Sciatic nerve (tissue), 2 donors: Measurements from ENCODE around the gene ELMO3. TPM values are rescaled to one million over a fixed set of nuclear protein-coding genes. Genes with fewer than 3 reads are reported as not detected.
A peak's percentile ranks its signal among the peaks of the same experiment; 100 is the strongest.

Experiments used
- ATAC-seq: fragments of 200-7000 bp; cut with Tn5 transposase; one replicate; pipeline ENCODE4 v1.9.1; 2020; ENCODE audit warnings: mild to moderate bottlenecking, moderate library complexity
- DNase-seq: peaks from one replicate; pipeline ENCODE4 v3.0.0-alpha.2; 2020; ENCODE audit warnings: low spot score
- intact Hi-C: fragments of 100-400 bp; cut with DNase I; formaldehyde crosslinking; loops from one replicate; pipeline ENCODE4 v1.14.2; 2022
- total RNA-seq: library from RNA; stranded (reverse); fragmentation: NEBNext Ultra II Directional; extraction: Animal tissue kit (Norgen Biotek cat#: 25700); gene quantifications from one replicate; pipeline ENCODE4 v1.2.1, GENCODE V29; 2021
- donor health status: DM: no; HTN: no; CAD: no.
- donor health status: DM: no; HTN: no; CAD: no.

Gene ELMO3
- total RNA-seq, 1 donor from 2014 or later, result 2.0 TPM

DNA sequence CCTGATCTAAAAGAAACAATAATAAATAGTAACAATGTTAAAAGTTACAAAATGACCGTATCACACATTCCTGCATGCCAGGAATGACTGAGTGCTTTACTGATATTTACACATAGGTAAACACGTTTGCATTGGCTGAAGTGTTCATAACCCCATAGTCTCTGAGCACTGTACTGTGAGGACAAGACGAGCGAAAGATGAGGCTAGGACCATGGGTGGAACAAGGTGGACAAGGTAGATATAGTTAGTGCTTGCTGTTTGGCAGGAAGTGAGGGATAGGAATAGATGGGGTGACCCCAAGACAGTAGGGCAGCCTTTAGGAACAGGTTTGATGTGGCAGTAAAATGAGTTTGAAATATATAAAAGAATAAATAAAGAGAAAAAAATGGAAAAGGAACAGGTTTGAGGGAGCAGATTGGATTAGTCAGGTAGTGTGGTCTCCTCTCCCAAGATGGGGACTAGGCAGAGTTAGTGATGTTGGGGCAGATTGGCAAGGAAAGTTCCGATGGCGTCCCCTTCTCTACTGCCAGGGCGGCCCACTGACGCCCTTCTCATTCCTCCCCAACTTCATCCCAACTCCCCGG lies 7.4 kb upstream of the ELMO3 start:
- intact Hi-C loops, result no loop called here
- ATAC-seq, result peak; percentile 2
- no peak for DNase-seq

DNA sequence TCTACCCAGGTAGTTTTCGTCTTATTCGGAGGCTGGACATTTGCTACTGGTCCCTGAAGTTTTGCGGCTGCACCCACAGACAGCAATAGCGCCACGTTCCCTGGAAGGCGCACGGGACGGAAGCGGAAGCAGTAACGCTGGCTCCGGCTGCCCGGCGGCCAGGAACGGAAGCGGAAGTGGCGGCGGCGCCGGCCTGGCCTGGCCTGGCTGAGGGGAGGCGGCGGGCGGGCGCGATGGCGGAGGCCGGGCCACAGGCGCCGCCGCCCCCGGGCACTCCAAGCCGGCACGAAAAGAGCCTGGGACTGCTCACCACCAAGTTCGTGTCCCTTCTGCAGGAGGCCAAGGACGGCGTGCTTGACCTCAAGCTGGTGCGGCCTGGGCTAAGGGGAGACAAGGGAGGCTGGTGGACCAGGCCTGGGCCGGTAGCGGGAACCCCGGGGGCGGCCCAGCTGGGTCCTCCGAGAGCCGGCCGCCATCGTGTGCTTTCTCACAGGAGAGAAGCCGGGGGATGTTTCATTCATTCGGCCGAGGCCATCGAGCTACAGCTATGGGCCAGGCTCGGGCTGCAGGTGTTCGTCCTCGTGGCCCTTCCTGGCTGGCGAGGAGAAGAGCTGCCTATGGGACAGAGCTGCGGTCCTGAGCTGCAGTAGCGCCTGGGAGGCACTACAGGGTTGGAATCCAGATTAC lies 6.8 kb upstream of the ELMO3 start, which contains the start of gene E2F4:
Gene E2F4, plus strand, starts transcription at position 161 of the 687 bp plus-strand sequence. Its CDS starts 73 bp downstream, at position 234.
- intact Hi-C loops, result no loop called here
- ATAC-seq (peak; percentile 95), DNase-seq (peak; percentile 93)

GRCh38 chr16:67192781-67193361 lies 6.1 kb upstream of the ELMO3 start:
- DNase-seq (no peak), ATAC-seq (no peak)
- intact Hi-C loops, result no loop called here

DNA sequence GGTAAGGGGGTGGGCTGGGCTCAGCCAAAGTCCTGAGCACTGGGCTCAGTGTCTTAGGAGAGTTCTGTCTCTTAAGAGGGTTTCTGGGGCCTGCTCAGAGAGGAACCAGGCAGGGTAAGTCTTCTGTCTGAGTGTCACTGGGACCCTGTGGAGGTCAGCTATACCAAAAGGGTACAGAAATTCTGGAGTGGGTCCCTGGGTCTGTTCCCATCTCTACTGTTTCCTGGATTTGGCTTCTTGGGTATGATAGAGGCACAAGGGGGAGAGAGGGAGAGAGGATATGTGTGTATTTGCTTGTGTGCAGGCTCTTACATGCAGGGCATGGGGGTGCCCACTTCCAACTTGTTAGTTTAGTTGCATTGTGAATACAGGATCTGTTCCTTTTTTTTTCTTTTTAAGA lies 5.4 kb upstream of the ELMO3 start:
- DNase-seq, result no peak
- ATAC-seq, result no peak
- intact Hi-C loops, result no loop called here

DNA sequence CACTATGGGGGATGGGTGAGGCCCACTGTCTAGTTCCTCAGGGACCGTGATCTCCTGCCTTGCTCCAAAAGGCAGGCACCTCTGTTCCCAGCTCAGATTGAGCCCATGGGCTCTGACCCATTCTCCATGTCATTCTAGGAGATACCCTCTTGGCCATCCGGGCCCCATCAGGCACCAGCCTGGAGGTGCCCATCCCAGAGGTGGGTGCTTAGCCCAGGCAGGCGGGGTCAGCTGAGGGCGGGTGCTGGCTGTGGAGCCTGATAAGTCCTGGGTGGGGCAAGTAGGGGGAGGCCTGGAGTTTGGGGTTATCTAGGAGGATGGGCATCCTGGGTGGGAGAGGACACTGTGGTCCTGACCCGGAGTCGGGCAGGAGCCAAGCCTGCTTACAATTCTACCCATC lies 4.7 kb upstream of the ELMO3 start:
- intact Hi-C loops, result no loop called here
- no peak for ATAC-seq
- no peak for DNase-seq

- no peak for DNase-seq
- intact Hi-C loops, result no loop called here
- ATAC-seq, result no peak
Measured at GRCh38 chr16:67195676-67196075, 3.3 kb upstream of the ELMO3 start.

DNA sequence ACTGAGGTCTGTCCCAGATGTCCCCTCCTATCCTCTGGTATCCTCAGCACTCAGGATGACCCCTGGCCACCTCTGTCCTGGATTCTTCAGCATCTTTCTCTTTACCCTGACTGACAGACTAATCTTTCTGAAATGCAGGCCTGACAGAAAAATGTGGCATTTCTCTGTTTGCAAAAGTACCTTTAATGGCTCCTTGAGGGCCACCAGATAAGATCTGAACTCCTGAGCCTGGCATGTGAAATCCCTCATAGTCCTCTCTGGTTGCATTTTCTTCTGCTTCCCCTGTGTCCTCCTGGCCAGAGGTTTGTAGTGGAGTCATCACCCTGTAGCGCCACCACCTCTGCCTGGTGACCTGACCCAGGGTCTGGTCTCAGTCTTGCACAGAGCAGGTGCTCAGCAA lies 2.0 kb upstream of the ELMO3 start:
- ATAC-seq, result no peak
- intact Hi-C loops, result no loop called here
- no peak for DNase-seq

DNA sequence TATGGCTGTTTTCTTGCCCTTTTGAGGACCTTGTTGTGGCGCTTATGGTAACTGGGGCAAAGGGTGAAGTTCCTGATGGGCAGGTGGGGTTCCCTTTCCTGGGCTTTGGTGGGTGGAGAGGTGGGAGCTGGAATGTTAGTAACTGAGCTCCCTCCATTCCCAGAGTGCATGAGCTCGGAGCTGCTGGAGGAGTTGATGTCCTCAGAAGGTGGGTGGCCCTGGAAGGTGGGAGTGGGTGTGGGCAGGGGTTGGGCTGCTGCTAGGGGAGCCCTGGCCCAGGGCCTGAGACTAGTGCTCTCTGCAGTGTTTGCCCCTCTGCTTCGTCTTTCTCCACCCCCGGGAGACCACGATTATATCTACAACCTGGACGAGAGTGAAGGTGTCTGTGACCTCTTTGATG lies 1.2 kb upstream of the ELMO3 start:
- intact Hi-C loops, result no loop called here
- DNase-seq (no peak), ATAC-seq (no peak)

DNA sequence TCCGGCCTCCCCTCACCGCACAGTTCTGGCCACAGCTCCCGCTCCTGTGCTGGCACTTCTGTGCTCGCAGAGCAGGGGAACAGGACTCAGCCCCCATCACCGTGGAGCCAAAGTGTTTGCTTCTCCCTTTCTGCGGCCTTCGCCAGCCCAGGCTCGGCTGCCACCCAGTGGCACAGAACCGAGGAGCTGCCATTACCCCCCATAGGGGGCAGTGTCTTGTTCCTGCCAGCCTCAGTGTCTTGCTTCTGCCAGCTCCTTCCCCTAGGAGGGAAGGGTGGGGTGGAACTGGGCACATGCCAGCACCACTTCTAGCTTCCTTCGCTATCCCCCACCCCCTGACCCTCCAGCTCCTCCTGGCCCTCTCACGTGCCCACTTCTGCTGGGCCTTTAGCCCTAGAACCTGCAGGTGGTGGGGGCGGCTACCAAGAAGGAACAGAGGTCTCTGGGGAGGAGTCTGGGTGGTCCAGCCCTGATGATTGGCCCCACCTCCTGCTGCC lies 645 bp upstream of the ELMO3 start:
- intact Hi-C loops, result no loop called here
- ATAC-seq, result peak; percentile 58
- no peak for DNase-seq

DNA sequence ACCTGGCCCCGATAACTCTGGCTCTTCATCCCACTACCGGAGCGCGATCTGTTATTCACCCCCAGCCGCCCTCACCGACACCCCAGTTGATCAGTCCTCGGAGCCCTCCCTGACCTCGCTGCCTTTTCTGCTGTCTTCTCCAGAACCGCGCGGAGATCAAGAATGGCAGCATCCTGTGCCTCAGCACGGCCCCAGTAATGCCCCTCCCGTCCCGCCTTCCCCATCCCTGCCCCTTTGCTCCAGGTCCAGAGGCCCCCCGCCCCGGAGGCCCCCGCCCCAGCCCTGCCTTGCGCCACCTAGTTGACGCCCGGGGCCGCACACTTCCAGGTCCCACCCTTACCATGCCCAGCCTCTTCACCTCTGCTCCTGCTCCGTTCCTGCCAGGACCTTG lies 872 bp downstream of the ELMO3 start:
- DNase-seq, result no peak
- ATAC-seq, result peak; percentile 25

GRCh38 chr16:67200491-67200890 lies 1.6 kb downstream of the ELMO3 start:
- intact Hi-C loops, result no loop called here
- ATAC-seq, result no peak
- DNase-seq, result no peak

More for the DNA sequence above, 872 bp downstream of the ELMO3 start:
- intact Hi-C loops, result no loop called here

- DNase-seq (no peak), ATAC-seq (no peak)
- intact Hi-C loops, result no loop called here
Measured at GRCh38 chr16:67201411-67202345, 2.7 kb downstream of the ELMO3 start.

- intact Hi-C loops, result no loop called here
- DNase-seq, result no peak
- no peak for ATAC-seq
Measured at GRCh38 chr16:67202426-67202825, 3.5 kb downstream of the ELMO3 start.

DNA sequence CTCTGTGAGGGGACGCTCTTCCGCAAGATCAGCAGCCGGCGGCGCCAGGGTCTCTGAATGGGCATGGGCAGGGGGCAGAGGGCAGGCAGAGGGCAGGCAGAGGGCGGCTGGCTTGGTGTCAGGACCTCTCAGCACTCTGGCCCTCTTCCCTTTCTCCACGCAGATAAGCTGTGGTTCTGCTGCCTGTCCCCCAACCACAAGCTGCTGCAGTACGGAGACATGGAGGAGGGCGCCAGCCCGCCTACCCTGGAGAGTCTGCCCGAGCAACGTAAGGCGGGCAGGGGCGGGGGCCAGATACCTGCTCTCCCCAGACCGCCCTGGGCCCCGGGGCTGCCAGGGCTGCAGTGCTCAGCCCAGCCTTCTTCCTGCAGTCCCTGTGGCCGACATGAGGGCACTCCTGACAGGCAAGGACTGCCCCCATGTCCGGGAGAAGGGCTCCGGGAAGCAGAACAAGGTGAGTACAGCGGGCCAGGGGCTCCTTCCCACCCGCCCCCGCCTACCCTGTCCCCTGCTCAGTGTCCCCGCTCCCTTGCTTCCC lies 4.1 kb downstream of the ELMO3 start:
- intact Hi-C loops, result no loop called here
- ATAC-seq (no peak), DNase-seq (no peak)

GRCh38 chr16:67204076-67204475 lies 5.1 kb downstream of the ELMO3 start:
- intact Hi-C loops, result no loop called here
- no peak for ATAC-seq

GRCh38 chr16:67206129-67206837 lies 7.4 kb downstream of the ELMO3 start:
- DNase-seq, result no peak
- no peak for ATAC-seq
- intact Hi-C loops, result no loop called here

More at GRCh38 chr16:67204076-67204475, 5.1 kb downstream of the ELMO3 start:
- DNase-seq, result no peak

DNA sequence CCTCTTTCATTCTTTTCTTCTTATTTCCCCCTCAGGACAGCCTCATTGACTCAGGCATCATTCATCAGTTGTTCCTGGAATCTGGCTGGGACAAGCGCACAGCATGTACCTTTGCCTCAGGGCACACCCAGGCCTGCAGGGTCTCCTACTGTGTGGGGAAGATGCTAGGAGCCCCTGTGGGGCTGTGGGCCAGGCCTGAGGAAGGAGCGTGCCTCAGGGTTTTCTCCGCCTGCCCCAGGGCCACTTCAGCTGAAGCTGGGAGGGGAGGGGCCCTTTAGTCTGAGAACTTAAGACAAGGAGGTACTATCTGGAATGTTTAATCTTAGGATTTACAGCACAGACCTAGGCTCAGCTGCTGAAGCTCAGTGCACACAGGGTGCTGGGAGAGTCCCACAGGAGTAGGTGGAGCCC lies 7.9 kb downstream of the ELMO3 start:
- DNase-seq (no peak), ATAC-seq (peak; percentile 23)
- intact Hi-C loops, result no loop called here

GRCh38 chr16:67207249-67208091 lies 8.5 kb downstream of the ELMO3 start:
- intact Hi-C loops, result no loop called here
- DNase-seq, result no peak
- ATAC-seq, result no peak
